Liver (tissue), 1 donor: Measurements from ENCODE around the gene IRF4.

Source experiments
- YY1 ChIP-seq: IDR thresholded peaks from 2 replicates; pipeline ENCODE4 v1.6.1; 2016; ENCODE audit warnings: antibody characterized with exemption, mild to moderate bottlenecking
- ZBTB33 ChIP-seq: IDR thresholded peaks from 2 replicates; pipeline ENCODE4 v1.6.1; 2016; ENCODE audit warnings: antibody characterized with exemption

- no peak for TF ChIP-seq YY1
- TF ChIP-seq ZBTB33, result no peak
These were observed 14.5 kb upstream of the IRF4 start for GRCh38 chr6:376827-377640.
